ENCODE results near the gene C12orf56.
A peak's percentile ranks its signal among the peaks of the same experiment; 100 is the strongest.
"Not testable (repeated sequence)": the region's sequence is repeated elsewhere in the genome, so short reads cannot be mapped to it uniquely, and the experiment has no call there.

The C12orf56 gene

GRCh38 chr12:64236549-64236948, 154.0 kb downstream of the C12orf56 start:
- no peak for DNase-seq (ENCODE audit: low spot score)

DNA sequence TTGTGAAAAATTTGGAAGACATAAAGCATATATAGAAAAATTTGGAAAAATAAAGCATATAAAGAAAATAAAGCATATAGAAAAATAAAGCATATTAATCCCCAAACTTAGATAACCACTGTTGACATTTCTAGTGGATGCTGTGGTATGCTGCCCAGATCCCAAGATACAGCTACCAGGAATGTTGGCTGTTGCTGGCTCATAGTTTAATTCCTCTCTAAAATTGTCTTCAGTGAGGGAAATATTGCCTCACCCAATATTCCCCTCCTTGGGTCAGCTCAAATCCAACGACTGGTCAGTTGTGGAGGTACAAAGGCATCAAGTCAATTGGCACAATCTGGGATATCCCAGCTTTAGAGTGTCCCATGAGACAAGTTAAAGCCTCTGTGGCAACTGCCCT, 158.4 kb downstream of the C12orf56 start:
- DNase-seq (ENCODE audit: low spot score): no peak

DNA sequence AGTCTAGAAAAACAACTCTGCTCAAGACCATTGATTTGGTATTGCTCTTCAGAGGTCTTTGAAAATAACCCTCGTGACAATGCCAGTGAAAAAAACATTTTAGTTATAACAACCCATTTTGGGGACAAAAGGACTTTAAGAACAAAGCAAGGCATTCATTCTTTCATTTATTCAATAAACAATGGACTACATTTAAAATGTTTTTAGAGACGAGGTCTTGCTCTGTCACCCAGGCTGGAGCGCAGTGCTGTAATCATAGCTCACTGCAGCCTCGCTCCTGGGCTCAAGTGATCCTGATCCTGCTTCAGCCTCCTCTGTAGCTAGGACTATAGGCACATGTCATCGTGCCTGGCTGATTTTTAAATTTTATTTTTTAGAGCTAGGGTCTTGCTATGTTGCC, 160.8 kb downstream of the C12orf56 start:
- no peak for DNase-seq (ENCODE audit: low spot score)

DNA sequence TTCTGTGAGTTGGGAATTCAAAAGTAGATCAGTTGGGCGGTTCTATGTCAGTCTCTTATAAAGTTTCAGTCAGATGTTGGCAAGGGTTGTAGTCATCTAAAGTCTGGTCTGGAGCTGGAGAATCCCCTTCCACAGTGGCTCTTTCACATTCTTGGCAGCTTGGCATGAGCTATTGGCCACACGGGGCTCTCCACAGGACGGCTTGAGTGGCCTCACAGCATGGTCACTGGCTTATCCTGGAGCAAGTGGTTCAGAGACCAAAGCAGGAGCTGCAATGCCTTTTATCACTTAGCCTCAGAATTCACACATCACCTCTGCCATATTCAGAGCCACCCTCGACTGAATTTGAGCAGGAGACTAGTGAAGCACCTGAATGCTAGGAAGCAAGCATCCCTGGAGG, 161.3 kb downstream of the C12orf56 start:
- DNase-seq (ENCODE audit: low spot score): no peak

DNA sequence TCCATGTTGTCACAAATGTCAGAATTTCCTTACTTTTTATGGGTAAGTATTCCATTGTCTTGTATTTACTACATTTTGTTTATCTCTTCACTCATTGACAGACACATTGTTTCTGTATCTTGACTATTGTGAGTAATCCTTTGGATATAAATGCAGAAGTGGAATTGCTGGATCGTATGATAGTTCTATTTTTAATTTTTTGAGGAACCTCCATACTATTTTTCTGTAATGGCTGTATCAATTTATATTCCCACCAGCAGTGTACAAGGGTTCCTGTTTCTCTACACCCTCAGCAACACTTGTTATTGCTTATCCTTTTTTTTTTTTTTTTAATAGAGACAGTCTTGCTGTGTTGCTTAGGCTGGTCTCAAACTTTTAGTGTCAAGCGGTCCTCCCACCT, 164.9 kb downstream of the C12orf56 start:
- no peak for DNase-seq (ENCODE audit: low spot score)

GRCh38 chr12:64222009-64222765, 168.4 kb downstream of the C12orf56 start, which contains the start of gene KICS2:
TSS of gene KICS2 (minus strand) at chr12:64222296. CDS start at chr12:64222237, 59 bp downstream.
- DNase-seq (ENCODE audit: low spot score): peak; percentile 96

DNA sequence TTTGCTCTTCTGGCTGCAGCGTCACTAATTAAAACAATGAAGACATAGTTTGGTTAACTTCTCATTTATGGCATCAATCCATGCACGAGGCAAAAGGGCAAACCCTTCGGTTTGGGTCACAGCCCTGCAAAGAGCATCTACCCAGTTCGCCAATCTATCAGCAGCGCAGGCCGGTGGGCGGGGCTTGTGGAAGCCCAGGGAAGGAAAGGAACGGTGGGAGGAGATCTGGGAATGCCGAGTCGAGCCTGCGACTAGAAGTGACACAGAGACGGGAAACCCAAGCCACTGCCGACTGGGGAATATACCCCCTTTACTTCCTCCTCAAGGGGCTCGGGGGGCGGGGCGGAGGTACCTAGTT, 168.9 kb downstream of the C12orf56 start:
- DNase-seq (ENCODE audit: low spot score): peak; percentile 94

- no peak for DNase-seq (ENCODE audit: low spot score)
These were observed 170.5 kb downstream of the C12orf56 start for GRCh38 chr12:64220046-64220445.

GRCh38 chr12:64219145-64219544, 171.4 kb downstream of the C12orf56 start:
- DNase-seq (ENCODE audit: low spot score): no peak

GRCh38 chr12:64218597-64218996, 172.0 kb downstream of the C12orf56 start:
- no peak for DNase-seq (ENCODE audit: low spot score)

- not testable (repeated sequence) for DNase-seq (ENCODE audit: low spot score)
These were observed 172.9 kb downstream of the C12orf56 start for GRCh38 chr12:64217643-64218042.

DNA sequence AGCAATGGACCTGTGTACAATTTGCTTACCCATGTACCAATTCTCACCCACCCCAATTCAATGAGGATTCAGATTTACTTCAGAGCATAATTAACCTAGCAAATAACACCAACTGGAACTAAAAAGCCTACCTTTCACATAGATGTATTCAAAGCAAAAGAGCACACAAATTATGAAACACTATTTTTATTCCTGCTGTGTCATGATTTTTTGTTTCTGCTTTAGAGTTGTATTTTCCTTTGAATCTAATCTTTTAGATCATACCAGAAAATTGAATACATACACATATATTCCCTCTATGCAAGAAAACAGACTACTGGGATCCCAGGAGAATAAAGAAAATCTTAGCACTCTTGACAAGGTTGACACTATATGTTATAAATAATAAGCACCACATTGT, 174.3 kb downstream of the C12orf56 start:
- DNase-seq (ENCODE audit: low spot score): no peak
